ENCODE measurements around the gene PRKRA. TPM values are rescaled to one million over a fixed set of nuclear protein-coding genes. Genes with fewer than 3 reads are reported as not detected.

Gene PRKRA
- total RNA-seq, 1 experiment from 2014 or later, result 96.2 TPM

Other genes starting within 250 kb of the PRKRA start
- gene PJVK, start 203 bp upstream of the PRKRA start, total RNA-seq (2014; rRNA removed; shearing (Covaris generic)), result 0.59 TPM in 1 of 2 replicates, not detected in the other
- gene FKBP7, start 27.4 kb upstream of the PRKRA start, total RNA-seq (2014; rRNA removed; shearing (Covaris generic)), result 50.8 and 60.6 TPM in 2 replicates
- 6.5 and 6.8 TPM in 2 replicates for gene PLEKHA3, start 29.3 kb upstream of the PRKRA start, total RNA-seq (2014; rRNA removed; shearing (Covaris generic))